Smooth muscle cell (in vitro differentiated cells): ENCODE measurements around the gene TRANK1. TPM values are rescaled to one million over a fixed set of nuclear protein-coding genes. Genes with fewer than 3 reads are reported as not detected.
A peak's percentile ranks its signal among the peaks of the same experiment; 100 is the strongest.

Experiments
- DNase-seq: peaks from one replicate; lab custom pipeline; 2025; ENCODE audit not compliant: unreplicated experiment; lab: John Stamatoyannopoulos, UW
- H2AFZ ChIP-seq: fragments of 200-600 bp; sonication (generic); 2 replicates; pipeline ENCODE4 v1.6.0; 2016; ENCODE audit warnings: antibody characterized with exemption, low read depth, mild to moderate bottlenecking
- H3F3A ChIP-seq: fragments of 200-600 bp; sonication (generic); 2 replicates; pipeline ENCODE4 v1.6.0; 2017; ENCODE audit warnings: antibody characterized with exemption, low read depth
- H3K27ac ChIP-seq: fragments of 200-600 bp; sonication (generic); 2 replicates; pipeline ENCODE4 v1.5.1; 2016; ENCODE audit warnings: low read depth, mild to moderate bottlenecking
- H3K27me3 ChIP-seq: fragments of 200-600 bp; sonication (generic); 2 replicates; pipeline ENCODE4 v1.6.1; 2016; ENCODE audit warnings: low read depth, mild to moderate bottlenecking
- H3K36me3 ChIP-seq: fragments of 200-600 bp; sonication (generic); 2 replicates; pipeline ENCODE4 v1.5.1; 2016; ENCODE audit warnings: low read depth
- H3K4me1 ChIP-seq: fragments of 200-600 bp; sonication (generic); 2 replicates; pipeline ENCODE4 v1.5.1; 2016; ENCODE audit warnings: low read depth
- H3K4me2 ChIP-seq: fragments of 200-600 bp; sonication (generic); 2 replicates; pipeline ENCODE4 v1.6.0; 2016; ENCODE audit warnings: mild to moderate bottlenecking
- H3K4me3 ChIP-seq: fragments of 200-600 bp; sonication (generic); 2 replicates; pipeline ENCODE4 v1.5.1; 2016; ENCODE audit warnings: mild to moderate bottlenecking
- H3K79me2 ChIP-seq: fragments of 200-600 bp; sonication (generic); 2 replicates; pipeline ENCODE4 v1.6.0; 2016; ENCODE audit warnings: low read depth, mild to moderate bottlenecking
- H3K9ac ChIP-seq: fragments of 200-600 bp; sonication (generic); 2 replicates; pipeline ENCODE4 v1.6.0; 2016; ENCODE audit warnings: low read depth
- H3K9me3 ChIP-seq: fragments of 200-600 bp; sonication (generic); replicated peaks from 2 replicates; pipeline ENCODE4 v1.5.1; 2016; ENCODE audit warnings: low read depth
- H4K20me1 ChIP-seq: fragments of 200-600 bp; sonication (generic); 2 replicates; pipeline ENCODE4 v1.6.0; 2016; ENCODE audit warnings: low read depth
- CTCF ChIP-seq: fragments of 200-600 bp; sonication (generic); IDR thresholded peaks from 2 replicates; pipeline ENCODE4 v1.5.1; 2017; ENCODE audit warnings: borderline replicate concordance, mild to moderate bottlenecking, antibody characterized with exemption; ENCODE audit not compliant: insufficient read depth, poor library complexity, severe bottlenecking
- WGBS: methylation state at CpG from one replicate; pipeline ENCODE4 v1.1.7; 2016; ENCODE audit warnings: low lambda C conversion rate; 5-methylcytosine and 5-hydroxymethylcytosine counted together
- polyA plus RNA-seq: library from polyadenylated mRNA; unstranded; fragments of >200 nt; fragmentation: Nextera tagmentation; extraction: Ambion mirVana; gene quantifications from 2 replicates; pipeline ENCODE4 v1.2.1, GENCODE V29; 2016
- total RNA-seq: library from RNA; depleted of rRNA; stranded (reverse); fragments of >200 nt; gene quantifications from 2 replicates; pipeline ENCODE4 v1.2.3, GENCODE V29; 2014

Gene TRANK1
- total and polyA plus RNA-seq, 2 experiments from 2014 or later: 2.4 to 5.2 TPM

DNA sequence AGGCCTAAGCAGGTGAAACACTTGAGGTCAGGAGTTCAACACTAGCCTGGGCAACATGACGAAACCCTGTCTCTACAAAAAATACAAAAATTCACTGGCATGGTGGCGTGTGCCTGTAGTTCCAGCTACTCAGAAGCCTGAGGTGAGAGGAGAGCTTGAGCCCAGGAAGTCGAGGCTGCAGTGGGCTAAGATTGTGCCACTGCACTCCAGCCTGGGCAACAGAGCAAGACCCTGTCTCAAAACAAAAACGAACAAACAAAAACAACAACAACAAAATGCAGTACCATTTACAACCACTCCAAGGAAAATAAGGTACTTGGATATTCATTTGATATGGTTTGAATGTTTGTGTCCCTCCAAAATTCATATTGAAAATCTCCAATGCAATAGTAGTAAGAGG is 15.6 kb upstream of the TRANK1 start:
- DNase-seq: no peak
- H3K27ac ChIP-seq: no peak overlapping the region
- no peak overlapping the region for H3K4me3 ChIP-seq
- no peak overlapping the region for H3K4me2 ChIP-seq
- no peaks in the 10 kb centered on the region for H3K79me2 ChIP-seq
- no peaks in the 10 kb centered on the region for H3K36me3 ChIP-seq
- TF ChIP-seq CTCF: no peak
- no peaks in the 10 kb centered on the region for H3K27me3 ChIP-seq
- H3F3A ChIP-seq: no peaks in the 10 kb centered on the region
- H2AFZ ChIP-seq: no peak overlapping the region
- no peaks in the 10 kb centered on the region for H3K4me1 ChIP-seq
- no peak overlapping the region for H3K9ac ChIP-seq
- H3K9me3 ChIP-seq: no peaks in the 10 kb centered on the region
- H4K20me1 ChIP-seq: no peaks in the 10 kb centered on the region
- 95% methylated on average over 4 of the region's 4 CpGs for WGBS

DNA sequence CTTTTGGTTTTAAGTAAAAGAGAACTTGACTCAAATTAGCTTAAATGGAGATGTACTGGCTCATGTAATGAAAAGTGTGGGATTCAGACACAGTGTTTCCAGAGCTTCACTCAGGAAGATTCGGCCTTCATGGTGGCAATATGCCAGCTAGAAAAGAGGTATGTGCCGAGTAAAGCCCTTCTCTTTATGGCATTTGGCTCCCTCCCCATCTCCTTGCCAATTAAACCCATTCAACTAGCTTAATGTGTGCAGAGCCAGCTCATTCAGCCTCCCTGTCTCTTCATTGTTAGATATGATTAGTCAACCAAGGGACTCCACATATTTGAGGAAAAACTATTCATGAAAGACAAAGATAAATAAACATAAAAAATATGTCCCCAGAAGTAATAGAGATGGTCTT is 15.0 kb upstream of the TRANK1 start:
- no peaks in the 10 kb centered on the region for H3K27me3 ChIP-seq
- WGBS: 78% methylated on average over 2 of the region's 2 CpGs
- H3K27ac ChIP-seq: no peak overlapping the region
- no peaks in the 10 kb centered on the region for H4K20me1 ChIP-seq
- H3F3A ChIP-seq: no peaks in the 10 kb centered on the region
- TF ChIP-seq CTCF: no peak
- no peaks in the 10 kb centered on the region for H3K9me3 ChIP-seq
- H3K4me1 ChIP-seq: no peaks in the 10 kb centered on the region
- no peak overlapping the region for H3K9ac ChIP-seq
- H3K79me2 ChIP-seq: no peaks in the 10 kb centered on the region
- H3K4me2 ChIP-seq: no peak overlapping the region
- no peak overlapping the region for H3K4me3 ChIP-seq
- no peaks in the 10 kb centered on the region for H3K36me3 ChIP-seq
- no peak overlapping the region for H2AFZ ChIP-seq
- DNase-seq: no peak

DNA sequence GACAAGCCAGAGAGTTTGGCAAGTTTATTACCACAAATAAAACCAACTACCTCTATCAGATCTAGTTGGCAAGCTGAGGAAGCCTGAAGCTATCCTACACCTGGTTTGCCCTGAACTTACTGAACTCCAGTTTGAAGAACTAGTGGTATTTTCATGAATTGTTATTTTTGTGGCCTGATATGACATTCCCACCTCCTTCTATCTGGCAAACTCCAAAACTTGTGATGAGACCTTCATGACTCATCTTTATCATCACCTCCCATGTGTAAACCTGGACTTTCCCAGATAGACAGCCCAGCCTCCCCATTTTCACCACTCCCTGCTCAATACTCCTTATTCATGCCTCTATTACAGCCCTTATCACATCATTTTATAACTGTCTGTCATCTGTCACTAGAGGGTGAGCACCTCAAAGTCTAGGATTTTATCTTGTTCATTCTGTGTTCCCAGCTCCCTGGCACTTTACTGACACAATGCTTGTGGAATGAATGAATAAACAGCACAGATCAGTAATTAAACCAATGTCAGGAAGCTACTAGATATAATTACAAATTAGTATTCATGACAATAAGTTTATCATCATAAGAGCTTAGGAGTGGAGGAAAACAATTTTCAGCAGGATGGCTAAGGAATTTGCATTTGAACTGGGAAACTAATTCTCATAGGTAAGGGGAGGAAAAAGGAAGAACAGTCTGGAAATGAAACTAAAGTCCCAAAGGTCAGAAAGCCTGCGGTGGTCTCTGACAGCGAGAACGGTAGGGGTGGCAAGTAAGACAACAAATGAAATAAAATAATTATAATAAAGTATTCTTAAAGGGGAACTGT is 13.2 kb upstream of the TRANK1 start:
- no peaks in the 10 kb centered on the region for H4K20me1 ChIP-seq
- no peaks in the 10 kb centered on the region for H3F3A ChIP-seq
- H3K27ac ChIP-seq: peak overlapping the region; percentile 56
- H3K9ac ChIP-seq: peak overlapping the region; percentile 6
- no peak for TF ChIP-seq CTCF
- DNase-seq: no peak
- no peaks in the 10 kb centered on the region for H3K4me1 ChIP-seq
- no peaks in the 10 kb centered on the region for H3K36me3 ChIP-seq
- H3K27me3 ChIP-seq: no peaks in the 10 kb centered on the region
- H2AFZ ChIP-seq: no peak overlapping the region
- 93% methylated on average over 3 of the region's 3 CpGs for WGBS
- H3K4me2 ChIP-seq: no peak overlapping the region
- H3K9me3 ChIP-seq: no peaks in the 10 kb centered on the region
- no peaks in the 10 kb centered on the region for H3K79me2 ChIP-seq
- no peak overlapping the region for H3K4me3 ChIP-seq

- WGBS: 94% methylated on average over 1 of the region's 1 CpG
- Histone ChIP-seq H3K9ac (no peak overlapping the region), H3K79me2 (no peaks in the 10 kb centered on the region), H3K4me1 (no peaks in the 10 kb centered on the region), H3K9me3 (no peaks in the 10 kb centered on the region), H4K20me1 (no peaks in the 10 kb centered on the region), H2AFZ (no peak overlapping the region), H3K4me2 (no peak overlapping the region), H3K27me3 (no peaks in the 10 kb centered on the region), H3F3A (no peaks in the 10 kb centered on the region), H3K4me3 (no peak overlapping the region), H3K36me3 (no peaks in the 10 kb centered on the region), H3K27ac (no peak overlapping the region)
- no peak for DNase-seq
- peak; percentile 6 for TF ChIP-seq CTCF
Measured at GRCh38 chr3:36957063-36957462, 12.2 kb upstream of the TRANK1 start.
